IPS DF 4.7 (cell line): ENCODE data around the gene LRP3.
"Not testable (repeated sequence)": the region's sequence is repeated elsewhere in the genome, so short reads cannot be mapped to it uniquely, and the experiment has no call there.

Source experiments
- DNase-seq: peaks from one replicate; pipeline ENCODE4 v3.0.0-alpha.2; 2013; ENCODE audit warnings: low spot score; ENCODE audit errors: extremely low read depth

LRP3 gene

GRCh38 chr19:33193865-33194362, at the start of gene LRP3:
Gene LRP3, plus strand, starts transcription at chr19:33194330. Its CDS starts 456 bp downstream, at chr19:33194786.
- no peak for DNase-seq

GRCh38 chr19:33146209-33146608, 47.9 kb upstream of the LRP3 start:
- no peak for DNase-seq

GRCh38 chr19:33147538-33147937, 46.6 kb upstream of the LRP3 start:
- no peak for DNase-seq

GRCh38 chr19:33150852-33151518, 43.1 kb upstream of the LRP3 start:
- DNase-seq: no peak

- DNase-seq: no peak
These were observed 42.0 kb upstream of the LRP3 start for GRCh38 chr19:33152176-33152575.

GRCh38 chr19:33152625-33153024, 41.5 kb upstream of the LRP3 start:
- DNase-seq: not testable (repeated sequence)

GRCh38 chr19:33154313-33154712, 39.8 kb upstream of the LRP3 start:
- not testable (repeated sequence) for DNase-seq

GRCh38 chr19:33156334-33156733, 37.8 kb upstream of the LRP3 start:
- DNase-seq: no peak

- DNase-seq: no peak
These were observed 36.2 kb upstream of the LRP3 start for GRCh38 chr19:33157906-33158305.

GRCh38 chr19:33158365-33158764, 35.8 kb upstream of the LRP3 start:
- DNase-seq: no peak

- DNase-seq: no peak
These were observed 35.0 kb upstream of the LRP3 start for GRCh38 chr19:33159149-33159548.

GRCh38 chr19:33159893-33160292, 34.2 kb upstream of the LRP3 start:
- DNase-seq: no peak

GRCh38 chr19:33161201-33161600, 32.9 kb upstream of the LRP3 start:
- DNase-seq: no peak

- DNase-seq: no peak
These were observed 30.6 kb upstream of the LRP3 start for GRCh38 chr19:33163481-33163880.

- DNase-seq: not testable (repeated sequence)
These were observed 28.1 kb upstream of the LRP3 start for GRCh38 chr19:33166037-33166436.

GRCh38 chr19:33167438-33167837, 26.7 kb upstream of the LRP3 start:
- DNase-seq: no peak

- DNase-seq: no peak
These were observed 25.6 kb upstream of the LRP3 start for GRCh38 chr19:33168528-33168927.

GRCh38 chr19:33171222-33171795, 22.8 kb upstream of the LRP3 start:
- DNase-seq: no peak

- no peak for DNase-seq
These were observed 22.2 kb upstream of the LRP3 start for GRCh38 chr19:33171916-33172359.

- no peak for DNase-seq
These were observed 19.9 kb upstream of the LRP3 start for GRCh38 chr19:33174186-33174585.

- no peak for DNase-seq
These were observed 18.9 kb upstream of the LRP3 start for GRCh38 chr19:33175156-33175782.

- DNase-seq: no peak
These were observed 18.1 kb upstream of the LRP3 start for GRCh38 chr19:33175886-33176669.
